CD14-positive monocyte (primary cell): ENCODE measurements around the gene AGAP1. TPM values are rescaled to one million over a fixed set of nuclear protein-coding genes. Genes with fewer than 3 reads are reported as not detected.

ENCODE experiments used
- DNase-seq, 3 donors: peaks; one replicate each; pipeline ENCODE4 v3.0.0-alpha.2; 2011 to 2022
- H2AFZ ChIP-seq: 2 replicates; pipeline ENCODE4 v1.6.0; 2012; ENCODE audit warnings: mild to moderate bottlenecking, low read depth, low read length, inconsistent platforms; ENCODE audit not compliant: insufficient read depth, poor library complexity, severe bottlenecking
- H3K27ac ChIP-seq, 2 donors: 1 replicate in 1 of 2; 2 replicates in 1 of 2; pipeline ENCODE4 v1.5.1; 2012 to 2013; ENCODE audit warnings: low read length in 2 of 2, control low read depth in 1 of 2, inconsistent platforms in 1 of 2, low read depth in 1 of 2, mild to moderate bottlenecking in 1 of 2
- H3K27me3 ChIP-seq, 2 donors: one replicate each; pipeline versions ENCODE4 v1.6.0 to v1.6.1; 2011 to 2013; ENCODE audit warnings: low read length in 2 of 2; ENCODE audit not compliant: control insufficient read depth in 2 of 2, insufficient read depth in 2 of 2
- H3K36me3 ChIP-seq, 2 donors: replicated peaks in 1 of 2; 1 replicate in 1 of 2; 2 replicates in 1 of 2; pipeline versions ENCODE4 v1.5.1 to v1.6.1; 2012 to 2013; ENCODE audit warnings: low read length in 2 of 2, control low read depth in 1 of 2, inconsistent platforms in 1 of 2, mild to moderate bottlenecking in 1 of 2; ENCODE audit not compliant: insufficient read depth in 2 of 2, control insufficient read depth in 1 of 2
- H3K4me1 ChIP-seq, 2 donors: 1 replicate in 1 of 2; 2 replicates in 1 of 2; pipeline versions ENCODE4 v1.5.1 to v1.6.1; 2012 to 2013; ENCODE audit warnings: low read length in 2 of 2, control low read depth in 1 of 2, inconsistent platforms in 1 of 2, mild to moderate bottlenecking in 1 of 2, moderate library complexity in 1 of 2; ENCODE audit not compliant: insufficient read depth in 2 of 2, control insufficient read depth in 1 of 2
- H3K4me2 ChIP-seq: replicated peaks from 2 replicates; pipeline ENCODE3; 2012; ENCODE audit warnings: low read length, moderate library complexity, mild to moderate bottlenecking; ENCODE audit not compliant: poor library complexity, severe bottlenecking; ENCODE audit errors: extremely low read depth
- H3K4me3 ChIP-seq, 3 experiments: fragments of 200-600 bp in 1 of 3; sonication (generic) in 1 of 3; replicated peaks in 1 of 3; 1 replicate in 2 of 3; 2 replicates in 1 of 3; pipeline ENCODE4 v1.5.1; 2011 to 2013; ENCODE audit warnings: low read length in 3 of 3, mild to moderate bottlenecking in 3 of 3, control low read depth in 2 of 3, low read depth in 2 of 3, inconsistent platforms in 1 of 3, moderate library complexity in 1 of 3
- H3K79me2 ChIP-seq: 2 replicates; pipeline ENCODE4 v1.6.0; 2012; ENCODE audit warnings: mild to moderate bottlenecking, control low read depth, inconsistent platforms, low read length, moderate library complexity; ENCODE audit not compliant: insufficient read depth
- H3K9ac ChIP-seq: 2 replicates; pipeline ENCODE4 v1.6.0; 2017; ENCODE audit warnings: low read length, mild to moderate bottlenecking; ENCODE audit not compliant: insufficient read depth, poor library complexity, severe bottlenecking
- H3K9me3 ChIP-seq, 2 donors: replicated peaks in 1 of 2; 1 replicate in 1 of 2; 2 replicates in 1 of 2; pipeline versions ENCODE4 v1.5.1 to v1.6.1; 2012 to 2013; ENCODE audit warnings: low read length in 2 of 2, control low read depth in 1 of 2; ENCODE audit not compliant: control insufficient read depth in 1 of 2, insufficient read depth in 1 of 2
- H4K20me1 ChIP-seq: 2 replicates; pipeline ENCODE4 v1.6.0; 2012; ENCODE audit warnings: mild to moderate bottlenecking, low read length, control low read depth, moderate library complexity; ENCODE audit not compliant: insufficient read depth
- H3K27ac Mint-ChIP-seq, 7 donors: one replicate each; pipeline ENCODE4 v1.8.0; 2020; ENCODE audit warnings: mild to moderate bottlenecking in 7 of 7, mixed read lengths in 7 of 7, moderate library complexity in 6 of 7, inconsistent platforms in 2 of 7
- H3K27me3 Mint-ChIP-seq, 3 donors: one replicate each; pipeline ENCODE4 v1.8.0; 2021 to 2022; ENCODE audit warnings: low read depth in 3 of 3, mild to moderate bottlenecking in 3 of 3, mixed read lengths in 3 of 3, moderate library complexity in 3 of 3, inconsistent platforms in 1 of 3
- H3K36me3 Mint-ChIP-seq, 2 donors: one replicate each; pipeline ENCODE4 v1.8.0; 2020; ENCODE audit warnings: mixed read lengths in 2 of 2, inconsistent platforms in 1 of 2, mild to moderate bottlenecking in 1 of 2
- H3K4me1 Mint-ChIP-seq: one replicate; pipeline ENCODE4 v1.8.0; 2020; ENCODE audit warnings: mild to moderate bottlenecking, mixed read lengths
- H3K4me3 Mint-ChIP-seq, 2 donors: one replicate each; pipeline ENCODE4 v1.8.0; 2020; ENCODE audit warnings: mild to moderate bottlenecking in 2 of 2, mixed read lengths in 2 of 2, moderate library complexity in 1 of 2
- H3K9me3 Mint-ChIP-seq, 7 donors: one replicate each; pipeline ENCODE4 v1.8.0; 2020 to 2022; ENCODE audit warnings: mixed read lengths in 7 of 7, mild to moderate bottlenecking in 6 of 7, moderate library complexity in 6 of 7, inconsistent platforms in 2 of 7
- WGBS: methylation state at CpG from one replicate; pipeline ENCODE4 v1.1.5; 2013; ENCODE audit warnings: missing lambda C conversion rate; ENCODE audit not compliant: insufficient coverage; 5-methylcytosine and 5-hydroxymethylcytosine counted together
- intact Hi-C, 2 donors: fragments of 100-400 bp; cut with micrococcal nuclease; formaldehyde crosslinking; loops; one replicate each; pipeline versions ENCODE4 v1.15.0 to v1.15.1; 2023
- polyA plus RNA-seq, 3 donors: library from polyadenylated mRNA; depleted of rRNA in 1 of 3; unstranded in 2 of 3; stranded (reverse) in 1 of 3; fragments of 300-500 nt in 2 of 3; fragments of >200 nt in 1 of 3; fragmentation: Illumina TruSeq in 2 of 3; gene quantifications; 1 replicate in 2 of 3; 2 replicates in 1 of 3; pipeline ENCODE4 v1.2.3, GENCODE V29; 2012 to 2021
- TF ChIP-seq, protein P1 (sequence below): fragments of 200-600 bp; IDR thresholded peaks from one replicate; pipeline ENCODE4 v1.8.0; 2022; ENCODE audit warnings: antibody characterized with exemption, mild to moderate bottlenecking

AGAP1 gene
- polyA plus RNA-seq, 3 donors = 0.12 TPM; not detected in 2

DNA sequence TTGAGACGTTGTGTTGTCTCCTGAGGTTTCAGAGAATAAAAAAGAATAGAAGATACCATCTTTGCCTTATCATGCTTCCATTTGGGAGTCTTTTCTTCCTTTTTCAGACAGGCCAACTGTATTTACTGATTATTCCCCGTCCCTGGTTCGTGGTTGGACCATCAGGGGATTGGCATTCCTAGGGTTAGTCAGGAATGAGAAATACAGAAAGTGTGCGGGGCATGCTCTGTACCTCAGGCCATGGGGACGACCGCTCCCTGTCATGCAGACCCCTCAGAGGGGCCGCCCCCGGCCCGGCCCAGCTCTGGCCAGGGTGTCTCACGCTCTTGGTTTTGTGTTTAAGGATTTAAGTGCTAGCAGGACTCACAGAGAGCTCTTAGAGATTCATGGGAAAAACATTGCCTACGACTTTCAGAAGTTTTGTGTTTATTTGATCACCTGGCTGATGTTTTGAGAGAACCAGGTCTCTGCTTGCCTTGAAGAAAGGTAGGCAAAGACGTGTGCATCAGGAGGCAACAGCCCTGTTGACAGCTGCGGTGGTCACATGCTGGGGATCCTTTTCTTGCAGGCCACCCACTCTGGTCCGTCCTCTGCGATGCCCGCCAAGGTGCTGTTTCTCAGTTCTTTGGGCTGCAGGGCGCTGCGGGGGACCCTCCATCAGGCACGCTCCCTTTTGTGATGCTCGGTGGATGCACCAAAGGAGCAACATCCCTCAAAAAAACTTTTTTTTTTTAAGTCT lies 317.8 kb downstream of the AGAP1 start:
- intact Hi-C loops = no loop called here
- Histone ChIP-seq H3K4me1 (no peaks in the 10 kb centered on the region), H3K36me3 (no peaks in the 10 kb centered on the region), H4K20me1 (no peaks in the 10 kb centered on the region), H3K9me3 (peaks cover 0 to 3% of the 10 kb centered on the region in 2 donors), H3K79me2 (no peaks in the 10 kb centered on the region), H3K27me3 (no peaks in the 10 kb centered on the region), H3K4me2 (no peak overlapping the region), H3K9ac (no peak overlapping the region), H3K27ac (no peak overlapping the region), H3K4me3 (no peak overlapping the region), H2AFZ (no peak overlapping the region)
- Mint-ChIP-seq H3K4me3 (no peak overlapping the region), H3K27me3 (peaks cover 0 to 2% (median 2%) of the 10 kb centered on the region in 3 donors), H3K9me3 (peaks cover 0 to 12% (median 2%) of the 10 kb centered on the region in 7 donors), H3K36me3 (no peaks in the 10 kb centered on the region), H3K27ac (no peak overlapping the region), H3K4me1 (no peaks in the 10 kb centered on the region)
- WGBS = 98% methylated on average over 14 of the region's 20 CpGs
- DNase-seq = no peak
- TF ChIP-seq, protein P1, sequence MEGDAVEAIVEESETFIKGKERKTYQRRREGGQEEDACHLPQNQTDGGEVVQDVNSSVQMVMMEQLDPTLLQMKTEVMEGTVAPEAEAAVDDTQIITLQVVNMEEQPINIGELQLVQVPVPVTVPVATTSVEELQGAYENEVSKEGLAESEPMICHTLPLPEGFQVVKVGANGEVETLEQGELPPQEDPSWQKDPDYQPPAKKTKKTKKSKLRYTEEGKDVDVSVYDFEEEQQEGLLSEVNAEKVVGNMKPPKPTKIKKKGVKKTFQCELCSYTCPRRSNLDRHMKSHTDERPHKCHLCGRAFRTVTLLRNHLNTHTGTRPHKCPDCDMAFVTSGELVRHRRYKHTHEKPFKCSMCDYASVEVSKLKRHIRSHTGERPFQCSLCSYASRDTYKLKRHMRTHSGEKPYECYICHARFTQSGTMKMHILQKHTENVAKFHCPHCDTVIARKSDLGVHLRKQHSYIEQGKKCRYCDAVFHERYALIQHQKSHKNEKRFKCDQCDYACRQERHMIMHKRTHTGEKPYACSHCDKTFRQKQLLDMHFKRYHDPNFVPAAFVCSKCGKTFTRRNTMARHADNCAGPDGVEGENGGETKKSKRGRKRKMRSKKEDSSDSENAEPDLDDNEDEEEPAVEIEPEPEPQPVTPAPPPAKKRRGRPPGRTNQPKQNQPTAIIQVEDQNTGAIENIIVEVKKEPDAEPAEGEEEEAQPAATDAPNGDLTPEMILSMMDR = no peak

DNA sequence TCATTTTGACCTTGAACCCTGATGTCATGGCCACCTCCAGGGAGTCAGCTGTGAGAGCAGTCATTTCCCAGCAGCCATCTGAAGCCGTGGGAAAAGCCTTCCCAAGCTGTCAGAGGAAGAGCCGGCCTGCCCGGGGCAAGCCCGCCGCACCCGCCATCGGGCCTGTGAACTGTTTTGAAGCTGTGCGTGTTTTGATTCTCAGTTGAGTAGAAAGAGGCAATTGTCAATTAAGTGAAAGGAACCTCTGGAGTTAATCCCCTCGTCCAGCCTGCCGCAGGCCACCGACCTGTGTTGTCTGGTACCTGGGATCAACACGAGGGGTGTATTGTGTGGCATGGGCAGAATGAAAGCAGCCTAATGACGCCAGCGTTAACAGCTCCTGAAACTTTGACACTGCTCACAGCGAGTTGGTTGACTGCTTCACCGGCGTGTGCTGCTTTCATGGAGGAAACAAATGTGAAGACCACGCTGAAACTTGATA lies 318.4 kb downstream of the AGAP1 start:
- Histone ChIP-seq H3K9ac (no peak overlapping the region), H3K36me3 (no peaks in the 10 kb centered on the region), H4K20me1 (no peaks in the 10 kb centered on the region), H3K4me2 (no peak overlapping the region), H3K9me3 (peaks cover 0 to 3% of the 10 kb centered on the region in 2 donors), H2AFZ (no peak overlapping the region), H3K27ac (no peak overlapping the region), H3K27me3 (no peaks in the 10 kb centered on the region), H3K4me3 (no peak overlapping the region), H3K4me1 (no peaks in the 10 kb centered on the region), H3K79me2 (no peaks in the 10 kb centered on the region)
- no peak overlapping the region for H3K4me3 Mint-ChIP-seq
- no peak for DNase-seq
- no peak overlapping the region for H3K27ac Mint-ChIP-seq
- peaks cover 0 to 12% (median 2%) of the 10 kb centered on the region in 7 donors for H3K9me3 Mint-ChIP-seq
- H3K36me3 Mint-ChIP-seq = no peaks in the 10 kb centered on the region
- peaks cover 0 to 2% (median 2%) of the 10 kb centered on the region in 3 donors for H3K27me3 Mint-ChIP-seq
- TF ChIP-seq, protein P1 = no peak
- intact Hi-C loops = no loop called here
- WGBS = 95% methylated on average over 18 of the region's 18 CpGs
- no peaks in the 10 kb centered on the region for H3K4me1 Mint-ChIP-seq
